Measurements from ENCODE around the gene KIF26A. TPM values are rescaled to one million over a fixed set of nuclear protein-coding genes. Genes with fewer than 3 reads are reported as not detected.
"Not testable (repeated sequence)": the region's sequence is repeated elsewhere in the genome, so short reads cannot be mapped to it uniquely, and the experiment has no call there.

The KIF26A gene
- total RNA-seq, 1 donor from 2014 or later = 13.0 TPM

DNA sequence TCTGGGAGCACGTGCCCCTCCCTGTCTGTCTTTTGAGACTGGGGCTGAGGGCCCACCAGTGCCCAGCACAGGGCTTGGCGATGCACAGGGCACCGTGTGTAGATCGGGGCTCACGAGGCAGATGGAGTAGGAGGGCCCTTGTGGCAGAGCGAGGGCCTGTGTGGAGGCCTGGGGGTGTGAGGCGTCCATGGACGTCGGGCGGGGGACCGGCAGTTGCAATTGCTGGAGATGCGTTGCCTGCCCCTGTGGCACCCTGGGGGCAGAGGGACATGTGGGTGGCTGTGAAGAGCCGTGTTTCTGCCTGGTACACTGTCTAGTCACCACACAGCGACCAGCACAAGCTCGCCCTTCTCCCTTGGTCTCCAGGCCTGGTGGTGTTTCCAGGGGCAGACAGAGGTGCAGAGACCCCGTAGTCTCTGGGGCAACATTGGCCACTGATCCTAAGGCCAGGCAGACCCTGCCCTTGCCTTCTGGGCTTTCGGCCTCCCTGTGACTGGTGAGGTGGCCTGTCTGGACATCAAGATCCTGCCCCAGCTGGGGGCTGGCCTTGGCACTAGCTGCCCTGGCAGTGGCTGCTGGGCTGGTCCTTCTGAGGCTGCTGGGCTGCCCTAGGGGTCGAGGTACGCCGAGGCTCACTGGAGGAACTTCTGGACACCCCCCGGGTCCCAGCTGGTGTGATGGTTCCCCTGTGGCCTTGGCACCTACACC lies 14.5 kb downstream of the KIF26A start:
- no peak for FAIRE-seq
- no peak for DNase-seq (ENCODE audit: low spot score in 2 of 2)

GRCh38 chr14:104153394-104153755 lies 15.0 kb downstream of the KIF26A start:
- not testable (repeated sequence) for FAIRE-seq; DNase-seq (ENCODE audit: low spot score in 2 of 2)

- FAIRE-seq (no peak), DNase-seq (ENCODE audit: low spot score in 2 of 2) (no peak)
These were observed 15.9 kb downstream of the KIF26A start for GRCh38 chr14:104154246-104154645.

DNA sequence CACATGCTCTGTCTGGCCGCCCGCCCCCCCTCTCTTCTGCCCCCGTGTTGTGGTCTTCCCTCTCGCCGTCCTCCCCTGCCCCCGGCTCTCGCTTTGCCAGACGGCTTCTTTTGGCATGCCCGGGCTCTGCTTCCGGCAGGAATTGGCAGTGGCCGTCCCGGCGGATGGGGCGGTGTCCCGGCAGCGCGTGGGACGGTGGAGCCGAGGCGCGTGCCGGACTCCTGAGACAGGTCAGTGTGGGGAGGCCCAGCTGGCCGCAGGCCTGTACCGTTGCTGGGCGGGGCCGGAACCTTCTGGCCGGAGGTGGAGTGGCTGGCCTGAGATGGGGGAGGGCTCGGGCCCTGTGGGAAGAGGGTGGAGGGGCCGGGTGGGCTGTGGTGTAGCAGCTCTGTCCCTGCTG lies 17.1 kb downstream of the KIF26A start:
- no peak for FAIRE-seq
- no peak for DNase-seq (ENCODE audit: low spot score in 2 of 2)

GRCh38 chr14:104156142-104156541 lies 17.8 kb downstream of the KIF26A start:
- no peak for DNase-seq (ENCODE audit: low spot score in 2 of 2)

GRCh38 chr14:104157016-104157928 lies 18.9 kb downstream of the KIF26A start:
- no peak for DNase-seq (ENCODE audit: low spot score in 2 of 2)
- FAIRE-seq = no peak

More at GRCh38 chr14:104156142-104156541, 17.8 kb downstream of the KIF26A start:
- FAIRE-seq = no peak

- no peak for FAIRE-seq
- peak; percentile 61 to 75 for DNase-seq (ENCODE audit: low spot score in 2 of 2)
These were observed 20.7 kb downstream of the KIF26A start for GRCh38 chr14:104158827-104159798.

DNA sequence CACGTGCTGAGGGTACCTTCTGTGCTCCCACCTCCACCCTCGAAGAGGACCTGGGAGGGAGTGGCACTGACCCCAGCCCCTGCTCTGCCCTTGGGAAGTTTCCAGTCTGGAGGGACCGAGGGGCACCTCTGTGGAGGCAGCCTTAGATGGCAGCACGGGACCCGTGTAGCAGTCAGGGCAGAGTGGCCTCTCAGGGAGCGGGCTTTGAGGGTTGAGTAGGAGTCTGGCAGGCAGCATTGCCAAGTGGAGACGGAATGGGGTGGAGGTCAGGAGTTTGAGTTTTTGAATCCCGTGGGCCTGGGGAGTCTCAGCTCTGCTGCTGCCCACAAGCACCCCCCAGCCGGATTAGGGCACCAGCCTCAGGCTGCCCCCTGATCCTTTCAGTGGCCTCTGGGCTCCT lies 21.6 kb downstream of the KIF26A start:
- FAIRE-seq = no peak
- DNase-seq (ENCODE audit: low spot score in 2 of 2) = no peak

DNA sequence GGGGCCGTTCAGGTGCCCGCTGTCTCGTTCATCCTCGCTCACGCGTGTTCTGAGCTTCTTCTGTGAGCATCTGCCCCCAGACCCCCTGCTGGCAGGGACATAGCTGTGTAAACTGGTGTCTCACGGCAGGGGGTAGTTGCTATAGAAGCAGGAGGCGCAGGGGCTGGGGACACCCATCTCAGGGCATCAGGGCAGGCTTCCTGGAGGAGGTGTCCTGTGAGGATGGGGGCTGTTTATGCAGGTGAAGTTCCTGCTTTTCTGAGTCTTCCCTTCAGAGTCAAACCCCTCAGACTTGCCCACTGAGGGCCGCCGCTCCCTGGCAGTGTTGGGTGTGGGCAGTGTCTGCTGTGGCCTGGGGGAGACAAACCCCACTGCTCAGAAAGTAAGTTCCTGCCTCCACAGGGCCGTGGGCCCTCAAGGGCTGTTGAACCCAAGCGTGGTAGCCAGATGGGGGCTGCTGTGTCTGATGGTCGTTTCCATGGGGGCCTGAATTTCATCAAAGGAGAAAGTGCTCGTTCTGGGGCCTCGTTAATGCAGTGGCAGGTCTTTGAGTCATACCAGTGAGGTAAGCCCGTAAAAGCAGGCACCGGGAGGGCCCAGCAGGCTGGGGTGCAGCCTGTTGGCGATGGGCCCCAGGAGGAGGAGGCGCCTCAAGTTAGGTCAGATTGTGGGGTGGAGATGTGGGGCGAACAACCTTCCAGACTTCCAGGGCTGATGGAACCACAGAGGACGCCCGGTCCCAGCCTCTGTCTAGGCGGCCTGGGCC lies 23.4 kb downstream of the KIF26A start:
- no peak for FAIRE-seq
- no peak for DNase-seq (ENCODE audit: low spot score in 2 of 2)

GRCh38 chr14:104162495-104162894 lies 24.1 kb downstream of the KIF26A start:
- FAIRE-seq = no peak
- DNase-seq (ENCODE audit: low spot score in 2 of 2) = no peak

GRCh38 chr14:104163541-104163940 lies 25.2 kb downstream of the KIF26A start:
- DNase-seq (ENCODE audit: low spot score in 2 of 2) (no peak), FAIRE-seq (no peak)

DNA sequence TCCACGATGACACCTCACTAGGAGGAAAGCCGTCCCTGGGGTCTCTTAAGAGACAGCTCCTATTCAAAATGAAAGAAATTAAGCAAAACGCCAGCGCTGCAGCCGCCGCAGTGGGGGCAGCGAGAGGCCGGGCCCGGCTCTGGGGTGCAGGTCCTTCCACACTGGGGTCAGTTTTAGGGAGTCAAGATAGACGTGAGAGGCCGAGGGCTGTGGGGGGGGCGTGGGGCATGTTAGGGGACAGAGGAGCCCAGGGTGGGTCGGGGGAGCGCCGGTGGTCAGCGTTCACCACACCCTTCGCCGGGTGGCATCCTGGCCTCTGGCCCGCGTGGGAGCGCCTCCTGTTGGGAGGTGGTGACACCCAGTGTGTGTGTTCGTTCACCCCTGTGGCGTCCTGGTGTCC lies 25.7 kb downstream of the KIF26A start:
- no peak for FAIRE-seq

GRCh38 chr14:104164512-104164911 lies 26.1 kb downstream of the KIF26A start:
- FAIRE-seq (no peak), DNase-seq (ENCODE audit: low spot score in 2 of 2) (no peak)

More for the DNA sequence above, 25.7 kb downstream of the KIF26A start:
- DNase-seq (ENCODE audit: low spot score in 2 of 2) = no peak

- no peak for DNase-seq (ENCODE audit: low spot score in 2 of 2)
- no peak for FAIRE-seq
These were observed 28.3 kb downstream of the KIF26A start for GRCh38 chr14:104166698-104167097.

GRCh38 chr14:104168603-104169002 lies 30.2 kb downstream of the KIF26A start:
- FAIRE-seq = no peak
- DNase-seq (ENCODE audit: low spot score in 2 of 2) = no peak

- no peak for DNase-seq (ENCODE audit: low spot score in 2 of 2)
- FAIRE-seq = no peak
These were observed 30.8 kb downstream of the KIF26A start for GRCh38 chr14:104169005-104169698.

DNA sequence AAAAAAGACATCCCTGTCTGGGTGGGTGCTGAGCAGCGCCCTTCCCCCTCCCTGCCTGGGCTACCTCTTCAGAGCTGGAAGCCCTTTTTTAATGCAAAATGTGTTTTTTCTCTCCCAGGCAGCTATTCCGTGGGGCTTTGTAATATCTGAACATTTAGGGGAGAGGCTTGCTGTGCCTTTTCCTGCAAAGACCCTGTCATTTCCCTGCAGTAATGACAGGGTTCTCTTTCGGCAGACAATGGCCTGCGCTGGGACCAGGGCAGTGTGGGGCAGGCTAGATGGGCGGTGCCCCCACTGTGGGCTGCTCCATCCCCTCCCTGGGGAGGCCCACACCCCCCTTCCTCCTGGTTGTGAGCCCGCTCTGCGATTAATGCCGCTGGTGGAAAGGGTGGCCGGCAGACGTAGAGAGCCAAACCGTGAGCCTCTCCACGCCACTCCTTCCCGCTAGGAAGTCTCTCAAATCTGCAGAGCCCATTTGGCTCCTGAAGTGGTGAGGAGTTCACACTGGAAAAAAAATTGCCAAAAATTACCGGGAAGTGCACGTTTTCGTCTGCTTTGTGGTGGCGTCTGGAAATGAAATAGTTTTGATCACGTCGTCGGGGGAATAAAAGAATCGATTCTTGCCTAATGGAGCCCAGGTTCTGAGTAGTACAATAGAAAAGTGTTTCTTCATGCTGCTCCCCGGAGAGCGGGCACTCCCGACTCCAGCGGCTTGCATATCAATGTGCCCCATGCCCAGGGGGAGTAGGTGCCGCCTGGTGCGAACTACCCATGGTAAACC lies 31.5 kb downstream of the KIF26A start:
- DNase-seq (ENCODE audit: low spot score in 2 of 2) = no peak
- FAIRE-seq = no peak

- no peak for FAIRE-seq
- DNase-seq (ENCODE audit: low spot score in 2 of 2) = no peak
These were observed 32.8 kb downstream of the KIF26A start for GRCh38 chr14:104171029-104171697.
